Adrenal gland (tissue), 5 donors: Measurements from ENCODE around the gene PNKP.

Experiments used
- POLR2A ChIP-seq, 2 donors: fragments of 450-650 bp; IDR thresholded peaks; one replicate each; pipeline ENCODE4 v1.6.1; 2017; ENCODE audit warnings: antibody characterized with exemption in 2 of 2, mild to moderate bottlenecking in 2 of 2, moderate library complexity in 1 of 2
- TF ChIP-seq, protein P1 (sequence below), 6 experiments: fragments of 450-650 bp in 4 of 6; fragments of 200-600 bp in 2 of 6; sonication (generic) in 1 of 6; IDR thresholded peaks; 1 replicate in 5 of 6; 2 replicates in 1 of 6; pipeline versions ENCODE4 v1.5.1 to v1.8.0; 2016 to 2021; ENCODE audit warnings: antibody characterized with exemption in 6 of 6, mild to moderate bottlenecking in 2 of 6, moderate library complexity in 1 of 6
- donor health status: DM: no; HTN: no; CAD: no.

DNA sequence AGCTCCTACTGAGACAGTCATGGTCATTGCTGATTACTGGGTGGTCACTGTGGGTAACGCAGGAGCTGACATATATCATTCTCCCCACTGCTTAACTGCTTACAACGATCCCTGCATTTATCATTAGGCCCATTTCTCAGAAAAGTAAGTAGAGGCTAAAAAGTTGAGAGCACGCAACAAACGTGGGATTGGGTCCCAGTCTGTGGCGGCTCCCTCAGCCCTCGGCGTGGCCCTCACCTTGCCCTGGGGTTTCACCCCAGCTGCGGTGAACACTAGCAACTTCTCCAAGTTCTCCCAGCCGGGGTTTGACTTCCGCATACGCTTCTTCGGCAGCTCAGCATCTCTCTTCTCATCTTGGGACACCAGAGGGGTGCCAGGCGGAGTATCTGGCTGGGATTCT is 2.5 kb downstream of the PNKP start:
- TF ChIP-seq, protein P1, sequence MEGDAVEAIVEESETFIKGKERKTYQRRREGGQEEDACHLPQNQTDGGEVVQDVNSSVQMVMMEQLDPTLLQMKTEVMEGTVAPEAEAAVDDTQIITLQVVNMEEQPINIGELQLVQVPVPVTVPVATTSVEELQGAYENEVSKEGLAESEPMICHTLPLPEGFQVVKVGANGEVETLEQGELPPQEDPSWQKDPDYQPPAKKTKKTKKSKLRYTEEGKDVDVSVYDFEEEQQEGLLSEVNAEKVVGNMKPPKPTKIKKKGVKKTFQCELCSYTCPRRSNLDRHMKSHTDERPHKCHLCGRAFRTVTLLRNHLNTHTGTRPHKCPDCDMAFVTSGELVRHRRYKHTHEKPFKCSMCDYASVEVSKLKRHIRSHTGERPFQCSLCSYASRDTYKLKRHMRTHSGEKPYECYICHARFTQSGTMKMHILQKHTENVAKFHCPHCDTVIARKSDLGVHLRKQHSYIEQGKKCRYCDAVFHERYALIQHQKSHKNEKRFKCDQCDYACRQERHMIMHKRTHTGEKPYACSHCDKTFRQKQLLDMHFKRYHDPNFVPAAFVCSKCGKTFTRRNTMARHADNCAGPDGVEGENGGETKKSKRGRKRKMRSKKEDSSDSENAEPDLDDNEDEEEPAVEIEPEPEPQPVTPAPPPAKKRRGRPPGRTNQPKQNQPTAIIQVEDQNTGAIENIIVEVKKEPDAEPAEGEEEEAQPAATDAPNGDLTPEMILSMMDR (IDR thresholded peaks at IDR 0.05), result no peak
- TF ChIP-seq POLR2A (IDR thresholded peaks at IDR 0.05), result no peak
